GM10266 (cell line): ENCODE data around the gene CDH23.

Source experiments
- DNase-seq: peaks from one replicate; pipeline ENCODE4 v3.0.0; 2012; ENCODE audit errors: extremely low spot score
- TF ChIP-seq, protein P1 (sequence below): IDR thresholded peaks from 2 replicates; pipeline ENCODE4 v1.5.1; 2012; ENCODE audit warnings: mild to moderate bottlenecking, low read depth; ENCODE audit not compliant: control insufficient read depth, insufficient read depth; ENCODE audit errors: missing control alignments

Gene CDH23

DNA sequence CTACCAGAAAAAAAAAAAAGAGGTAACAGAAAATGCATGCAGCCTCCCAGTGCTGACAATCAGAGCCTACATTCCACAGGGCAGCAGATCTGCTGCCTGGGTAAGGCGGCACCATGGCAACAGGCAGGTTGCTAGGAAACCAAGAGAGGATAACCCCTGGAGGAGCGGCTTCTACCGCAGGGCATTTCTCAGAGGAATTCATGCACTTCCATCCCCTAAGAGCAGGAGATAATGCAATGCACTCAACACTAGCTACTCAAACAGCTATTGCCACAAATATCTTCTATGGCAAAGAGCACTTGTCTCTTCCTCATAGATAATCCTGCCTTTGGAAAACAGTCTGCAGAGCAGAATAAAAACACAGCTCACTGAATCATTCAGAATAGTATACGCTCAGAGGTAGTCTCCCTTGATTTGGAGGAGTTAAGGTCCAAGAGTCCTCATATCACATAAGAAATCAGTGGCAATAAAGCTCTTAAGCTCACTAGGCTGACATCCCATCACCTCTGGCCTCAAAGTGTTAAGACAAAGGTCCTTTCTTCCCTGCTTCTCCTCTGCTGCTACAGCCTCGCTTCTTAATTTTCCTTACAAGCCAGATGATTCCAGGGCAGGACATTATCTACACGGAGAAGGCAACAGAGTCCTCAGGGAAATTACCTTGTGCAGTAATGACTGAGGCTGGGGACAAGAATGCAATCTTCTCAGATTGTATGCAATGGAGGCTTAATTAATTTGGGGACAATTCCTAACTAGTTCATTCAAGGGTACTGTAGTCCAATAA, 443.6 kb downstream of the CDH23 start:
- no peak for DNase-seq
- TF ChIP-seq, protein P1, sequence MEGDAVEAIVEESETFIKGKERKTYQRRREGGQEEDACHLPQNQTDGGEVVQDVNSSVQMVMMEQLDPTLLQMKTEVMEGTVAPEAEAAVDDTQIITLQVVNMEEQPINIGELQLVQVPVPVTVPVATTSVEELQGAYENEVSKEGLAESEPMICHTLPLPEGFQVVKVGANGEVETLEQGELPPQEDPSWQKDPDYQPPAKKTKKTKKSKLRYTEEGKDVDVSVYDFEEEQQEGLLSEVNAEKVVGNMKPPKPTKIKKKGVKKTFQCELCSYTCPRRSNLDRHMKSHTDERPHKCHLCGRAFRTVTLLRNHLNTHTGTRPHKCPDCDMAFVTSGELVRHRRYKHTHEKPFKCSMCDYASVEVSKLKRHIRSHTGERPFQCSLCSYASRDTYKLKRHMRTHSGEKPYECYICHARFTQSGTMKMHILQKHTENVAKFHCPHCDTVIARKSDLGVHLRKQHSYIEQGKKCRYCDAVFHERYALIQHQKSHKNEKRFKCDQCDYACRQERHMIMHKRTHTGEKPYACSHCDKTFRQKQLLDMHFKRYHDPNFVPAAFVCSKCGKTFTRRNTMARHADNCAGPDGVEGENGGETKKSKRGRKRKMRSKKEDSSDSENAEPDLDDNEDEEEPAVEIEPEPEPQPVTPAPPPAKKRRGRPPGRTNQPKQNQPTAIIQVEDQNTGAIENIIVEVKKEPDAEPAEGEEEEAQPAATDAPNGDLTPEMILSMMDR = no peak

DNA sequence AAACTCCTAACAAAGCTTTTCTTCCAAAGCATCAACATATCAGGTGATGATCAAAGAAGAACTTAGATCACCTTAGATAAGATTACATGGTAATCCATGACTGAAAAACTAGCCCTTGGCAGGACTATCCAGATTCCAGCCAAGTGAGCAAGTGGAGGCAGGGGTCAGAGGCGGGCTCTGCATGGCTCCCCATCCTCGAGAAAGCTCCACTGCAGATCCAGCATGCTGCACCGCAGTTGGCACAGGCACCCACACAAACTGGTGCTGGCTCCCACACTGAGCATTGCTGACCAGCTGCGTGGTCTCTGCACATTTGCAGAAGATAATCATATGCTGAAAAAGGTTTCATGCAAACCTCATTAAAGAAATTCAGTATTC, 444.2 kb downstream of the CDH23 start:
- DNase-seq = no peak
- TF ChIP-seq, protein P1 = no peak

DNA sequence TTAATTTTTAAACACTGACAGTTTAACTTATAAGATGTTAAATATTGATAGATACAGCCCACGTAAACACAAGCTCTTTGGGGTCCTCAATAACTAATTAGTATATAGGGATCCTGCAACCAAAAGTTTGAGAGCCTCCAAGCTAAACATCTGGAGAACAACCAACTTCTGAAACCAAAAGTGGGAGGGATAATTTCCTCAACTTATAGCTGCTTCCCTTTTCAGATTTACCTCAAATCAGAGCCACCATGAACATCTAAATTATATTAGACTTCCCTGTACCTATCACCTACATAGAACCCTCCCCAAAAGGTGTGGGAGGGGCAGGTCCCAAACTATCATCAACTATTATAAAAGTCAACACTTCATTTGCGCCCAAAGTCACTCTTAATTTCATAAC, 445.7 kb downstream of the CDH23 start:
- no peak for DNase-seq
- TF ChIP-seq, protein P1 = no peak

DNA sequence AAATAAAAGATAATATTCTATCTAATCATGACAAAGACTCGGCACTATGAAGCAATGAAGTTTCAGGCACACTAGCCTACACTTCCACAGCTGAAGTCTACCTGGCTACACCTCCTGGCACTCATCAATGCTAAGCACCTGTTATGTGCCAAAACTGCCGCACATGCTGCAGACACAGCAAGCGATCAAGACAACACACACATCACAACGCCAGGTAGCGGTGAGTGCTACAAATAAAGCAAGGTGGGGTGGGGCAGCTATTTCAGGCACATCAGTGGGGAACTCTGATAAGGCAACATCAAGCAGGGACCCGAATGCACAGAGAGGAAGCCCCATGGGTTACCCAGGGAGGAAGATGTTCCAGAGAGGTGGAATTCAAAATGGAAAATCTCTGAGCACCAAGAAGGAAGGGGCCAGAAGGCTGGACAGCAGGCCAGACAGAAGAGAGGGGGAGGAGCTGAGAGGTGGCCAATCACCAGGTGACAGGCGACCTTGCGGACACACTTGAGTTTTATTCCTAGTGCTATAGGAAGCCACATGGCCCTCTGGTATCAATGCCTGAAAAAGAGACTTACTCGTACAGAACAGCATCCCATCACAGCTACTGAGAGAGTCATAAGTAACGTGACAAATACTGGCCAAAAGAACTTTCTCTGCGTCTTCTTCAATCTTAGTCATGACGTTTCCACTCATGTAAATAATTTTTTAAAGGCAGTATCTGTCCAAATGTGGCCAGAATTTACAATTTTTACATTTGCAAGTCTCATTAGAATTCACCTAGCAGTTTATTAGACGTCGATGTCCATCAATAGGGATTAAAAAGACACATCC, 446.4 kb downstream of the CDH23 start:
- TF ChIP-seq, protein P1 = no peak
- DNase-seq = no peak

DNA sequence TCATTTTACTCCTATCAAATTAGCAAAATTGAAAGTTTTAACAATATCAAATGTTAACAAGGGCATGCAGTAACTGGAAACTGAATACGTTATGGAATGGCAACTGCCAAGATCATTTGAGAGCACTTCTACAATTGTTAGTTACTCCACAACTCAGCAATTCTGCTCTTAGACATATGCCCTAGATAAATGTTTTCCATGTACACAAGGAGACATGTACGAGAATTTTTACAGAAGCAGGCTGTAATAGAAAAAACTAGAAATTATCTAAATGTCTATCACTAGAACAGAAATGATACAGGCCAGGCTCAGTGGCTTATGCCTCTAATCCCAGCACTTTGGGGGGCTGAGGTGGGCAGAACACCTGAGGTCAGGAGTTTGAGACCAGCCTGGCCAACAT, 447.4 kb downstream of the CDH23 start:
- TF ChIP-seq, protein P1 = no peak
- no peak for DNase-seq

DNA sequence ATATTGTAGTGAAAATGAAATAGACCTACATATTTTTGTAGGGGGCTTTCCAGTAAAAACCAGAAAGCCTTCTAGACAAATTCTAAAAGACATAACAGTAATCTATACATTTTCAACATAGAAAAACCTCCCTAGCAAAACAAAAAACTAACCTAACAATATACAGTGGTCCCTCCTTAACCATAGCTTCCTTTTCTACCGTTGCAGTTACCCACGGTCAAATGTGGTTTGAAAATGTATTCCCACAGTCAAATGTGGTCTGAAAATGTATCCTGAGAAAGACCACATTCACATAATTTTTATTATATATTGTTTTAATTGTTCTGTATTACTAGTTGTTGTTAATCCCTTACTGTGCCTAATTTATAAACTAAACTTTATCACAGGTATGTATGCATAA, 448.0 kb downstream of the CDH23 start:
- TF ChIP-seq, protein P1 = no peak
- no peak for DNase-seq
